AG08396 (cell line): ENCODE data around the gene MTHFSD.

Source experiments
- DNase-seq: peaks from one replicate; pipeline ENCODE4 v3.0.0; 2012; ENCODE audit warnings: low spot score, mixed read lengths

Gene MTHFSD

DNA sequence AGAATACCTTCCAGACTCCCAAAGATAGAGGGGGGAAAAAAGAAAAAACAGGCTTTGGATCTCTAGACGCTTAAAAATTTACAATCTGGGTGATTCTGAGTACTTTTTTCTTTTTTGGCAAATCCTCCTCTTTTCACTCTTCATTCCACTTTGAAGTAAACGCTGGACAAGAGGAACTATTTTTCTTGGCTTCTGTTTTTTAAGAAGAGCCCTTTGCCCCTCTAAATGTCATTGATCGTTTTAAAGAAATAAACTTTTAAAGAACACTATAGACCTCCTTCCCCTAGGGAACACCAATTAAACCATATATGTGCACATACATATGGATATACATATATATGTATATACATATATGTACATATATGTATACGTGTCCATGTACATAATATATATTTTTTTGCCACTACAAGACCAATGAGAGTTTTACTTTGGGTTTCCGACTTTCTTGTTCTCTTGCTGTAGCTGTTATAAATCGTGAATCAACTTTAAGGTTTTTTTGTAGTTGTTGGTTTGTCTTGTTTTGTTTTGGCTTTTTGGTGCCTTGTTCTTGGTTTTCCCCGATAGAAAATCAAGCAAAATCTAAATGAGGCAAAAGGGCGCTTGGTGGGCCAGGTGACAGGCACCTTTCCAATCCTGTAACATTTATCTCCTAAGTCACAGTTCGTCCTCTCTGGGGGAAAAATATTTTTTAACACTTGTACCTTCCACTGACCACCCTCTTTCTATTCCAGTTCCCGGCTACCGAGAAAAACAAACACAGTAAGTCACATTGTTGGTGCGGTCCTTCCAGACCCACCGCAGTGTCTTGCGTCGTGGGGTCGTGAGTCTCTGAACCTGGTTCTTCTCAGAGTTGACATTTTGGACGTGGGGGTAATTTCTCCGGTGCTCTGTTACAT is 40.3 kb downstream of the MTHFSD start:
- DNase-seq, result no peak

GRCh38 chr16:86513471-86514277 is 41.4 kb downstream of the MTHFSD start:
- no peak for DNase-seq

DNA sequence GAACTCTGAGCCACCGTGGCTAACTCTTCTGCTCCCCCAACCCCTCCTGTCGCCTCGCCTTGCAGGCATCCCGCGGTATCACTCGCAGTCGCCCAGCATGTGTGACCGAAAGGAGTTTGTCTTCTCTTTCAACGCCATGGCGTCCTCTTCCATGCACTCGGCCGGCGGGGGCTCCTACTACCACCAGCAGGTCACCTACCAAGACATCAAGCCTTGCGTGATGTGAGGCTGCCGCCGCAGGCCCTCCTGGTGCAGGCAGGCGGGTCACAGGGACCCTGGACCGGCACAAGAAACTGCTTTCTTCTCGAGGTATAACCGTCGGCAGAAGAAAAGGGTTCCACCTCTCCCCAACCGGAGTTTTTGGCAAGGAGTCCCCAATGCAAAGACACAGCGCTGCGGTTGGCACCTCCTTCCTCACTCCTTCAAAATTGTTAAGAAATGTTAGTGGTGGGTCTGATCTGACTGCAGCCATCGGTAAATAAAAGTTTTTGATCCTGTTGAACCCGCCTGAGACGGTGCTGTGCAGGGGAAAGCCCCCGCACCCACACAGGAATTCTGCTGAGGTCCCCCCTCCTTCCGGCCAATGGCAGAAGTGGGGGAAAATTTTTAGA is 42.1 kb downstream of the MTHFSD start:
- DNase-seq, result peak; percentile 72

DNA sequence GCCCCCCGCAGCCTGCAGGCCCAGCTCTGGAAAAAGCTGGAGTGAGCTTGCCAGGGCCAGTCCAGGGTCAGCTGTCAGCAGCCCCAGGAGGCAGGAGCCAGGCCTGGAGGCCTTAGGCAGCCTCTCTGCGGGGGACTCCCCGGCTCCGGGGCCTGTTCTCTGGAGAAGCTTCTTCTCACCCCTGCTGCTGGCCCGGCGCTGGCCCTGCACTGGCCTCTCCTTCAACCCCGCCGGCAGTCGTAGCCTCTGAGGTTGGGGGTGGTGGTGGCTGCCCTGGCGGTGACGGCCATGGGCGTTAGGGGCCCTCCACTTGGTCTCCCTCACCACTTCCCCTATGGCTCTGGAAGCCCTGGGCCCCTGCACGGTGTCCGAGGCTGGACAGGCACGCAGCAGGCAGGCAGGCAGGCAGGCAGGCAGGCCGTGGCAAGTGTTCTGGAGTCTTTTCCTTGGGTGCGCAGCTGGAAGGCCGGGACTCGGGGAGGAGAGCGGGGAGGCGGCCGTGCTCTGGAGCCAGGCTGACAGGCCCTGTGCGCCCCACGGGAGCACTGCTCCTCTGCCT is 42.7 kb downstream of the MTHFSD start:
- no peak for DNase-seq

GRCh38 chr16:86511317-86512161 is 43.5 kb downstream of the MTHFSD start:
- DNase-seq, result peak; percentile 53

DNA sequence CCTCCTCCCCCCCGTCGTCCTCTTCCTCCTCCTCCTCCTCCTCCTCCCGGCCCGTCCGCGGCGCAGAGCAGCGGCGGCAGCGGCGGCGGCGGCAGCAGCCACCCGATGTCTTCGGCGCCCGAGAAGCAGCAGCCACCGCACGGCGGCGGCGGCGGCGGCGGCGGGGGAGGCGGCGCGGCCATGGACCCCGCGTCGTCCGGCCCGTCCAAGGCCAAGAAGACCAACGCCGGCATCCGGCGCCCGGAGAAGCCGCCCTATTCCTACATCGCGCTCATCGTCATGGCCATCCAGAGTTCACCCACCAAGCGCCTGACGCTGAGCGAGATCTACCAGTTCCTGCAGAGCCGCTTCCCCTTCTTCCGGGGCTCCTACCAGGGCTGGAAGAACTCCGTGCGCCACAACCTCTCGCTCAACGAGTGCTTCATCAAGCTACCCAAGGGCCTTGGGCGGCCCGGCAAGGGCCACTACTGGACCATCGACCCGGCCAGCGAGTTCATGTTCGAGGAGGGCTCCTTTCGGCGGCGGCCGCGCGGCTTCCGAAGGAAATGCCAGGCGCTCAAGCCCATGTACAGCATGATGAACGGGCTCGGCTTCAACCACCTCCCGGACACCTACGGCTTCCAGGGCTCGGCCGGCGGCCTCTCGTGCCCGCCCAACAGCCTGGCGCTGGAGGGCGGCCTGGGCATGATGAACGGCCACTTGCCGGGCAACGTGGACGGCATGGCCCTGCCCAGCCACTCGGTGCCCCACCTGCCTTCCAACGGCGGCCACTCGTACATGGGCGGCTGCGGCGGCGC is 44.4 kb downstream of the MTHFSD start, which contains the start of gene FOXF1:
Gene FOXF1, plus strand, starts transcription at position 63 of the 797 bp plus-strand sequence. Its CDS starts 43 bp downstream, at position 106.
- DNase-seq, result no peak

- DNase-seq, result peak; percentile 94
Observed at GRCh38 chr16:86509759-86510464, 45.1 kb downstream of the MTHFSD start.

GRCh38 chr16:86508947-86509758 is 45.9 kb downstream of the MTHFSD start:
- DNase-seq, result peak; percentile 86

- peak; percentile 83 for DNase-seq
Observed at GRCh38 chr16:86508028-86508946, 46.7 kb downstream of the MTHFSD start.

DNA sequence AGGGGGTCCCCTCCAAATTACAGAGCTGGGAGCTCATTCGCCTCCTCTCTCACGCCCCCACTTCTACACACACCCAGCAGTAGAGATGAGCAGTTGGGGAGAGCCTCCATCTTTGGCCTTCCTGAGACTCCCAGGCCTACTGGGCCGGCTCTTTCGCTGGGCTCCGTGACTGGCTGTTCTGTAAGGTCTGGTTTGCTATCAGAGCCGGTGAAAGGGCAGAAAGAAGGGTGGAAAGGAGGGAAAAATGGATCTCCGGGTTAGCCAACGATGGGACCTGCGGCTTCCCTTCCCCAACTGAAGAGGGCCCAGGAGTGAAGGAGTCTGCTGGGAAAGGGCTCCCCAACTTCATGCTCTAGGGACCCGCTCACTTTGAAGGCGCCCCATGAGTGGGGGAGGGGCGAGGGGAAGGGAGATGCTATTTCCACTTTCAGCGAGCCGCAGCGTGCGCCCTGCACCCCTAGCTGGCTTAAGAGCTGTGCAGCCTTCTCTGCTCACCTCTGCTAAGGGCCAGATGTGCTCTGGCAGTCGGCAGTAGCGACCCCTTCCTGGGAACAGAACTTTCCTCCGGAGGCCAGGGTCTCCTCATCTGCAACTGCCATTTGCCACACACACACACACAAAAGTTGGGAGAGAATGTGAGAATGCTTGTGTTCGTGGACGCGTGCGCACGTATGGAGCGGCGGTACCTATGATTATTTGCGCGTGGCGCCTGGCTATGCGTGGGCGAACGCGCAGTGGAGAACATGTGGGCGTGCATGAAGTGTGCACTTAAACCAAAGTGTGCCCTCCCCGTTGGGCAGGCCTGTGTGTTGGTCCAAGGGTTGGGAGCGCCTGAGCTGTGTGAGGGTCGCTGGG is 47.6 kb downstream of the MTHFSD start:
- DNase-seq, result peak; percentile 55

DNA sequence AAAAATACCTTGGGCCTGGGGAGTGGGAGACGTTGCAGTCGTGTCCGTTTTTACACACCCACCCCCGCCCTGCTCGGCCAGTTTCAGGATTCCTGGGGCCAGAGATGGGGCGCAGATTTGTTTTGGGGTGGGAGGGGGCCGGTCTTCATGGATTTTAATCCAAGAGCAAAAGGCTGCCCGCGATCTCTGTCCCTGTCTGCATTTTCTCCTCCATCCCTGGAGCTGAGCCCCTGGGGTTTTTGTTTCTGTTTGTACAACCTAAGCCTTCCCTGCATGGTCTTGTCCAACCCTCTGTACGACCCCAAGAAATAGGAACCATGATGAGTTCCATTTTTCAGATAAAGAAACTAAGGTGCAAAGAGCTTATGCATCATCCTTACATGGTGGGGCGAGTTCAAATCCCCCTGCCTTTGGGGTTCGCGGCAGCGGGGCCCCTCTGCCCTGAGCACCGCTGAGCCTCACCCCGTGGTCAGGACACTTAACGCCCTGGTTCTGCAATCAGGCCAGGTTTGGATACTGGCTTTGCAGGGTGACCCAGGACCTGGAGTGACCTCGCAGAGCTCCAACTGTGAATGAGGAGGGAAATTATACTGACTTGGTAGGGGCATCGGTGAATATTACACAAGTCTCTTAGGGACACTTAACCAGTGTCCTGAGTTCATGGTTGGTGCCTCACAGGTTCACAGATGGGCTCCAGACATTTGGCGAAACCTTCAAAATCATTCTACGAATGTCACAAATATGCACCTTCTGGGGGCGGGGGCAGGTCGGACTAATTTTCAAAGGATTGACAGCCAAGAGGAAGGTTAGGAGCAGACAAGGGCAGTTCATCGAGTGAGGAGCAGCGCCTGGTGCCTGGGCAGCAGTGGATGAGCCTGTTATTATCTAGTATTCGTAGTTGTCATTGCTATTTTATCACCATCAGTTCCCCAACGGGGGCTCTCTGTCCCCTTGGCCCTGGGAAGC is 48.9 kb downstream of the MTHFSD start:
- no peak for DNase-seq

- DNase-seq, result no peak
Observed at GRCh38 chr16:86505185-86505898, 49.7 kb downstream of the MTHFSD start.

DNA sequence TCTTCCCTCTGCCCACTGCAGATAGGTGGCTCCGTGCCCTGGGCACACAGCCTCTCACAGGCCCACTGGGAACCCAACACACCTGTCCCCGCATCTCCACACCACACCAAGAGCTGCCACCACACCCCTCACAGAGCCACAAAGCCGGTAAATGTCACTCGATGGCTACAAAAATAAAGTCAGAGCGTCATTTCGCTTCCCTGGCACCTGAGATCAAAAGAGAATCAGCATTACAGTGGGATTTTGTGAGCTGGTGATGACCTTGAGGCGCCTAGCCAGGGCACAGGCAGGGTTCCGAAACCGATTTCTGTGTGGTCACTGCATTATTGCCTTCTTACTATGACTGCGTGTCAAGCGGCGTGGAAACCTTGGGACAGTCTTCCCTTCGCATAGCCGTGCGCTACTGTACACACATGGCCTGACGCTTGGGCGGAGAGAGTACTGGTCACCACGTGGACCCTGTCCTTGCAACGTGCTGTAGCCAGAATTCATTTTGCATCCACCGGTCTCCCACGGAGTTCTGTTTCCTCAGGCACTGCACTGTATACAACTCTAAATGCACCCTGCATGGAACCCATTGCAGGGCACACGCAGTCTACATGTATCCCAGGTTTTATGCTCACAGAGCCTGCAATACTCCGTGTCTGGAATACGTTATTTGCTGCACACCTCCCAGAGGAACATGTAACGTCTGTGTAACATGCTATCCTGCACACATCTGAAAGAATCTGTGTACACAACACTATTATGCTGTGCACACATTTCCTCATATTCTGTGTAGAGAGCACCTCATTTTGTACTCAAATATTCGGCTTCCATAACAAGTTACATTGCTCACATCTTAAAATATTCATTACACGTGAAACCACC is 50.5 kb downstream of the MTHFSD start:
- no peak for DNase-seq

- no peak for DNase-seq
Observed at GRCh38 chr16:86503830-86504229, 51.2 kb downstream of the MTHFSD start.
